CD4-positive, alpha-beta T cell treated with Interleukin-15 for 4 hours (primary cell): ENCODE measurements around the gene P2RY10.
A peak's percentile ranks its signal among the peaks of the same experiment; 100 is the strongest.
"Not testable (repeated sequence)": the region's sequence is repeated elsewhere in the genome, so short reads cannot be mapped to it uniquely, and the experiment has no call there.

Experiments
- DNase-seq: peaks from one replicate; pipeline ENCODE4 v3.0.0-alpha.2; 2020; ENCODE audit warnings: low spot score

Gene P2RY10, protein sequence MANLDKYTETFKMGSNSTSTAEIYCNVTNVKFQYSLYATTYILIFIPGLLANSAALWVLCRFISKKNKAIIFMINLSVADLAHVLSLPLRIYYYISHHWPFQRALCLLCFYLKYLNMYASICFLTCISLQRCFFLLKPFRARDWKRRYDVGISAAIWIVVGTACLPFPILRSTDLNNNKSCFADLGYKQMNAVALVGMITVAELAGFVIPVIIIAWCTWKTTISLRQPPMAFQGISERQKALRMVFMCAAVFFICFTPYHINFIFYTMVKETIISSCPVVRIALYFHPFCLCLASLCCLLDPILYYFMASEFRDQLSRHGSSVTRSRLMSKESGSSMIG

DNA sequence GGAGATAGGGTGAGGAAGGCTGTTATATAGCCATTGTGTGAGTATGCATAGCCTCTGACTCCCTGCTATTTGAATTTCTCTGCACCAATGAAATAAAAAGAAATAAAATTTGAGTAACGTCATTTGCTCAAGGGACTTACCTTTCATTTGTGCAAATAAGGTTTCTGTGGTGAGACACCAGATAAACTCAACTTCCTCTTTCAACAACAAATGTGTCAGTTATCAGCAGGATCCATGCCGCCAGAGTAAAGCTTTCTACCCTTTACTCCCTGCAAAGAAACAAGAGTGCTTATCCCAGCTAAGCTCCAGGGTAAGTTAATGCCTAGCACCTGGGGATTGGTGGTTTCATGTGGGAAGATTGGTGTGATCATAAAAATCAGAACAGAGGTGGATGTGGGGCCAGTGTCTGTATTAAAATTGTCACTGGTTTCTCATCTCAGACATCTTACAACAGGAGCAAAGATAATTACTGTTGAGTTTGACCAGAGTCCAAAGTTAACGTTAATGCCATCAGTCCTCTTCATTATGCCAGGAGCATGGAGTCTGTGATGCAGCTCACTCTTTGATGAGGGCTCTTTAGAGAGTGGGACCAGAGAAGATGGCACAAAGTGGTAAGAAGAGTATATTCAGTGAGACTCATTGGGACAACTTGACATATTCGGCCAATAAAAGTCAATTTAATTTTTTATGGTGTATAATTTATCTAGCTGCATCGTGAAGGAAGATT is at the start of gene P2RY10:
Gene P2RY10 (plus strand): TSS at position 206 of the 727 bp plus-strand sequence. CDS start 15,130 bp downstream, outside the sequence.
- peak; percentile 66 for DNase-seq

DNA sequence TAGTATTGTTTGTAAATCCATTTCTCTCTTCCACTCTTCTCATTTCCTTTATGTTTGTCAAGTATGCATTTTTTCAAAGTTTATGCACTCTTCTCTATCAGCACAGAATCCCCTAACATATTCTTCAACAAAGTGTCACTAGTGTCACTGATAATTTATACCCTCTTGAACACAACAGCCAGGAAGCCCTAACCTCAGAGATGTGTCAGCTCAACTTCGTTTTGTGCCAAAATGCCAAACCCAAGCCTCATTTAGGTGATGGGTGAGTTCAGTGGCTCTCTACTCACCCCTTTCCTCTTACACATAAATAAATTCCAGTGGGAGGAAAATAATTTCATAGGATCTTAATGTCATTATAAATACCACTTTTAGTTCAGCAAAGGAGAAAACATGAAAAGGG is 22.4 kb upstream of the P2RY10 start:
- no peak for DNase-seq

DNA sequence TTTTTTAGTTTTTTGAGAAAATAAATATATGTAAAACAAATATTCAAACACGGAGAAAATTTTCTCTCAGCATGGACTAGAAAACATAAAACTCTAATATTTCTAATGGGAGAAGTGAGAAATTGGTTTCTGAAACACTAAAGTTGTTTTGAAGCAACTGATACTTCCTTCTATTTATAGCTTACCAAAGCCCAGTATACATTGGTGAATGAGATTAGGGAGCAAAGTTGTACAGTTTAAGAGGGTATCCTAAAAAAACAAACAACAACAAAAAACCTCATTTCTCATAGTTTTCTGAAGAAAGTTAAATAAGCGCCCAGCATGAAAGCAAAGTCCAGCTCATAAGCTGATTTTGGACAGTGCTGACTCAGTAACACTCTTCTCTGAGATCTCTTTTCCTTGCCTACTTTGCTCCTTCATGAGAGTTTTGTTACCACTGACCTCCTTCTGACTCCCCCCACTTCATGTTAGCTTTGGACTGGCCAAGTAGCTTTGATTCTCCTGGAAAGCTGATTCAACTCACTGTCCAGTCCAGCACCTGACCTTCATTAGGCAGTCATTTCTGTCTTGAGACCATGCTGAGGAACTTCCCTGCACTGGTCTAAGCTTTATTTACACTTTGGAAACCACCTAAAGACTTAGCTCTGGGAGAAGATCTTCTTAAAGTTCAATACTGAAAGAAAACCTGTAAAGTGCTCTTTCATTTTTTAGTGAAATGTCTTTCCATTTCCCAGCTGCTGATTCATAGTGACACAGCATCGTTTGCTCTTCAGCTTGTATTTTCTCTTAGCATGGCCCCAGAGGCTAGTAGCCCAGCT is 21.8 kb upstream of the P2RY10 start:
- DNase-seq, result no peak

DNA sequence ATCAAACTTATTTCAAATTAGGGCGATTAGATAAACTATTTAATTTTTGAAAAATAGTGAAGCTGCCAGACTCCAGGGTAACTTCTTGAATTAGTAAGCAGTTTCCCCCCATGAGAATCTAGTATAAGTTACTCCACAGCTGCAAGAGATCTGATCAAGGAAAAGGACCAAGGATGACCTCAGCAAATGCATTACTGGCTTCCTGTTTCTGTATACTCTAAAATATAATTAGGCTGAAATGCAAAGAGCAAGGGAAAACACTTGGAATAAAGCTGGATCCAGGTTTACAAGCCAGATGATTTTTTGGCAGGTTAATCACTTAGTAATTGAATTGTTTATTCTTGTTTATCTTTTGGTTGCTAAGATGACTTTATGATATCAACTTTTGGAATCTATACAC is 13.4 kb upstream of the P2RY10 start:
- DNase-seq, result no peak

DNA sequence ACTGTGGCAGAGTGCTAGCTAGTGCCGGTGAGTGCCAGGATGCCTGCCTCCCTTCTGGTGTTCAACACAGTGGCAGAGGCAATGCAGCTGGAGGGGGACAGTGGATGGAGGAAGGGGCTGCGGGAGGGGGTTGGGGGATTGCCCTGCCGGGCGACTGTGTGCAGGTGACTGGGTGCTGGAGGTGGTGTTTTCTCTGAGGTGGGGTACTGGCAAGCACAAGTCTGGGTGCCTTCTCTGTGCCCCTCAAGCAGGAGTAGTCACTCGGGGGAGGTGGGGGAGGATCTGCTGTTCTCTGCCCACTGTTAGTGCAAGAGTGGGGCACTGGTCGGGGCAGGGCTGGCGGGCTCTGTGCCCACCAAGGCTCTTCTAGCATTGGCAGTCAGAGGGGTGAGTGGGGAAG is 10.3 kb upstream of the P2RY10 start:
- no peak for DNase-seq

DNA sequence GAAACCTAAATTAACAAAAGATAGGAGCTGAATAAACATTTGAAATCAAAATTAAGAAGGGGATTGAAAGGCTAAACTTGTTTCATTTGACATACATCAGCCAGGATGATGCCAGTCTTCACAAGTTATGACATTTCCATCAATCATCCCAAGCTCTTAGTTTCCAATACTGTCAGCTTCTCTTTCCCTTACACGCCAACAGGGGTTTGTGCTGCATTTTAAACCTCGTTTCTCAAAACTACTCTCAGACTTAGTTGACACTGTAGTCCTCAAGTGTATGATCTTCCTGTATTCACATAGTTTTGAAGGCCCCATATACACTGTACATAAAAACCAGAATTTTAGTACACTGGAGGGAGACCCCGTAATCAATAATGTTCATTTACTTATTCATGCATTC is 840 bp upstream of the P2RY10 start:
- no peak for DNase-seq

DNA sequence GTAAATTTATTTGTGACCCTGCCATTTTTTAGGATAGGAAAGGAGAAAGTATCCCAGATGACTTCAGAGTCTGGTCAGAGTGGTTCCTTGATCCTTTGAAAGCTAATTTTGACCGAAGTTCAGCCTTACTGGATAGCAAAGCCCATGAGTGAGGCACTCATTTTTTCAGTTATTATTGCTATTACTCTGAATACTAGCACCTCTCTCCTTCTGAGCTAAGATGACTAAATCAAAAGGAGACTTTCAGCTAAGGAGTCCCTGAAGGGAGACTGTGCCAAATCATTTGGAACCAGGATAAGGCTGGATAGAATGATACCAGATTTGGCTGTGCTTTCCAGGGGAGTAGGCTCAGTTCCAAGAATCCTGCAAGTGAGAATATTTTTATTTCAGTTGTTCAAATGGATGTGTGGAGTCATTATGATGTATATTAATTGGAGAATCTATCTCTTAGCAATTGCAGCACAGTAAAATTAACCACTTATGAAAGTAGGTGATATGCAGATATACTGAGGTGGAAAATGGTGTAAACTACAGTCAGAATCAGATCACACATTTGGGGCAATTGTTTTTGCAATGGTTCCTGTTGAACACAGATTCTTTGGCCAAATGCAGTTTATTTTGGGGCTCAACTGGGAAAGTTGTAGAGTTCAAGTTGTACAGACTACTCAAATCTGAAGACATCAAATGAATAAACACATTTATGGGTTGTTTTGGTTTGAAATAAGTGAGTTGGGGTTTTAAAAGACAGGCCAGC is 1.2 kb downstream of the P2RY10 start:
- no peak for DNase-seq

DNA sequence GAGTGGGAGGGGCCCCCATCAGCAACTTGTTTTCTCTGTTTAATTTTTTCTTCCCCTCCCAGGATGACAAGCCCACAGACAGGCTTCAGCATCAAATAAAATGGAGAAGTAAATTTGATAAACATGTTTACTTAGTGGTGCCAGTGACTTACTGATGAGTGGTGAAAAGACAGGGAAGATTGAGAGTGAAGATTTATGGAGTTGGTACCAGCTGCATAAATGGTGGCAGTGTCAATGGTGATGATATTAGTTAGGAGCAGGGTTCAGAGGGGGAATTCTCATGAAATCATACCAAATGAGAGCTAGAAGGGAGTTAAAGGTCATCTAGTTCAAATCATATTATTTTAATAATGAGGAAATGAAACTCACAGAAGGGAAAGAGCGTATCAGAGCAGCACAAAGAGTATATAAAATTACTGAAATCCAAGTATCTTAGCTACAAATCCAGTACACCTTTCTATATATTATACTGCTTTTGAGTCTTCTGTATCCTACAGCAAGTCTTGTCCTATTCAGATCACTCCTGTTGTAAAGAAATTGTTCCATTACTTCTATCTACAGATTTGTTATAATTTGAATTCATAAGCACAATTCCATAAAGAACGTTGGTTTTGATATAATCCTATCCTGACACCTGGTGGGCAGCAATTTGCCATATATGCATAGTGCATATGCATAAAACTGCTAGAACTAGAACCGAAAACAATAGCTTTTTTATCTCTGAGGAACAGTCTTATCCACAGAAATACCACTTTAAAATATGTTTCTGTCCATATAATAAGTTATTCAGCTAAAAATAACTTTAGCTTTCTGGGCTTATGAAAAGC is 5.0 kb downstream of the P2RY10 start:
- no peak for DNase-seq

DNA sequence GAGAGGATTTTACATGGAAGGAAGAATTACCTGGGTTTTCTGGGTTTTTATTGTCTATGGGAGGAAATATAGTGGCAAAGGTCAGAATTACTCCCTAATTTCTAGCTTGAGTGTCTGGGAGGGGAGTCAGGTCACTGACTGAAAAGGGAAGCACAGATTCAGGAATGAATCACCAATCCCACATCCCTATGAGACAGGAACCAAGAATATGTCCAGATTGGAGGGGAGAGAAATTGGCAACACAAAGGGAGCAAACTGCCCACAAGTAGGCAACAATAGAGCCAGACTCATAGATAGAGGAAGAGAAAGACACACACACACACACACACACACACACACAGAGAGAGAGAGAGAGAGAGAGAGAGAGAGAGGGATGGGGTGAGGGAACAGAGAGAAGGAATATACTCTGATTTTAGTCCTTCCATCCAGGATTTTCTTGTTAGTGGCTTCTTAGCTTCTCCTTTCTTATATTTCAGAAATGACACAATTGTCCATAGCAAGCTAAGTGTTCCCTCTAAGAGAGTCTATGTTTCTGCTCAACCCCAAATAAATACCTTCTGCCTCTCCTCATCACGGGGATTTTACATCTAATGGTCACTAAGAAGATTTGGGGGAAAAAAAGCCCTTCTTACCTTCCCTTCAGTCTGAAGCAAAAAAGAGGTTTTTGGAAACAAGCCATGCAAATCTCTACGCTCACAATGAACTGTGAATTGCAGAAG is 12.0 kb downstream of the P2RY10 start:
- DNase-seq, result no peak

DNA sequence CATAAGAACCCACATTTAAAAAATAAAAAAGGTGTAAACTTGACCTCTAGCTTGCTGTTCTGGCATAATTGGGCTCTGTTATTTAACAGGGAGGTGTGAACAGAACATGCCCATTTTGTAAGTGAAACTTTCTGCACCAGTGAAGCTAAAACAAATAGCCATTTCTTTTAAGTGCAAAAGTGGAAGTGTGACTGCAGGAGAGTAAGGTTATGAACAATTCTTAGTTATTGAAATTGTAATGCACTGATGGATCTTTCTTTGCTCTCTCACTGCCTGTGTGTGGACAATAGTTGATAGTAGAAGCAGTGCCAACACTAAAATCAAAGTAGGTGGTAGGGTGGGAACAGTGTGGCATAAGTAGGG is 12.6 kb downstream of the P2RY10 start:
- DNase-seq, result no peak

DNA sequence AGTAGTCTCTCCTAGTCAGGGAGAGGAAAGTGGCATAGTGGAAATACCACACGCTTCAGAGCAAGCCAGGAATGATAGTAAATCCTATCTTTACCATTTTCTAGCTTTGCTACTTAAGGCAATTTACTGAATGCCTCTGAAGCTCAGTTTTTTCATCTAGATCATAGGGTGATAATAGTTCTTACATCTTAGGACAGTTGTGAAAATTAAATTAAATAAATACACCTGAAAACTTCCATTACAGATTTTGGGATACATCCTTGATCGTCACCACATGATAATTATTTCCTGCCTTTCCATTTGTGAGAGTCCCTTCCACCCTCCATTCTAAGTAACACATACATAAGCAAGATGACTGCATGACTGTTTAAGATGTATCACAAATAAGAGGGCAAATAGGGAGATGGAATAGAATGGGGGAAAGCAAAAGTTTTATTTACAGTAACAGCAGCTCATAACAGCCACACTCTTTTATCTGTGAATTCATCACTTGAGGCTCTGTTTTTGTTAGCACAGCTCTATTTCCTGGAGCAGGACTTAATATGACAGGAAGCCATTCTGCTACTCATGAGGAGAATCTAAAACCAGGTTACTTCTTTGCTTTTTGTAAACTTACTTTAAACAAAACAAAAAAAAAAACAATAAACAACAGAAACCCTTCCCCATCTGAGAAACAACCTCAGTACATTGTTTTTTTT is 13.4 kb downstream of the P2RY10 start:
- DNase-seq, result peak; percentile 29

DNA sequence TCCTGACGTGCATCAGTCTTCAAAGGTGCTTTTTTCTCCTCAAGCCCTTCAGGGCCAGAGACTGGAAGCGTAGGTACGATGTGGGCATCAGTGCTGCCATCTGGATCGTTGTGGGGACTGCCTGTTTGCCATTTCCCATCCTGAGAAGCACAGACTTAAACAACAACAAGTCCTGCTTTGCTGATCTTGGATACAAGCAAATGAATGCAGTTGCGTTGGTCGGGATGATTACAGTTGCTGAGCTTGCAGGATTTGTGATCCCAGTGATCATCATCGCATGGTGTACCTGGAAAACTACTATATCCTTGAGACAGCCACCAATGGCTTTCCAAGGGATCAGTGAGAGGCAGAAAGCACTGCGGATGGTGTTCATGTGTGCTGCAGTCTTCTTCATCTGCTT is 15.7 kb downstream of the P2RY10 start:
- DNase-seq, result no peak

DNA sequence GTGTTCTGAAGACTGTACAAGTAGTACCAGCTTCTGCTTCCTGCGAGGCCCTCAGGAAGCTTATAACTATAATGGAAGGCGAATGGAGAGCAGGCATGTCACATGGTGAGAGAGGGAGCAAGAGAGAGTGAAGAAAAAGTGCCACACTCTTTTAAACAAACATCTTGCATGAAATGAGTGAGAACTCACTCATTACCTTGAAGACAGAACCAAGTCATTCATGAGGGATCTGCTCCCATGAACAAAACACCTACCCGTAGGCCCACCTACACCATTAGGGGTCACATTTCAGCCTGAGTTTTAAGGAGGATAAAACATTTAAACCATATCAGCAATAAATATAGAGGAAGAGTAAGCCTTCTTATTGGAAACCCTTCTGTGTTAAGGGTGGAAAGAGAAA is 19.4 kb downstream of the P2RY10 start:
- no peak for DNase-seq

DNA sequence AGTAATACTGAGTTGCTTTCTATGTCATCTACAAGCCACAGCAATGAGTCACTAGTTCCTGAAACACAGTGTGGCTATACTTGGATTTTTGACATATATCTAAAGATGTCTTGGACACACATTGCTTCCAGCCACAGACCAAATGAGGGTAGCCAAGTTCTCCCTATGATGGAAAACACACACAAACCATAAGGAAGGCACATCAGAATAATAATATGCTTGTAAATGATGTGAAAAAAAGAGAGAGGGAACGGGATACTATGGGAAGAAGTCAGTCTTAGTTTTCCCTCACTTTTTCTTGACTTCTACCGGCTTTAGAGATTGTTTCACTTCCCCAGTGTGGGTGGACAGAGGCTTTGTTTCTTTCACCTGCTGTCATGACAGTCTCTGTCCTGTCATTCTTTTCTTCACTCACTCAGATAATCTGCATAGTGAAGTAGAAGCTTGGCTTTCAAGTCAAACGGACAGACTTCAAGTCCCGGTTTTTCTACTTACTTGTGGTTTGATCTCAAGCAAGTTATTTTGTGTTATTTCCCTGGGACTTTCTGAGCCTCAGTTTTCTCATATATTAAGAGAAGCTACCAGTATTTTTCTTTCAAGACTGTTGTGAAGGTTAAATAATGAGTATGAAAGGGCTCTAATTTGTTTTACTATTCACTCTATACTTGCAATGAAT is 34.7 kb downstream of the P2RY10 start:
- DNase-seq, result no peak

DNA sequence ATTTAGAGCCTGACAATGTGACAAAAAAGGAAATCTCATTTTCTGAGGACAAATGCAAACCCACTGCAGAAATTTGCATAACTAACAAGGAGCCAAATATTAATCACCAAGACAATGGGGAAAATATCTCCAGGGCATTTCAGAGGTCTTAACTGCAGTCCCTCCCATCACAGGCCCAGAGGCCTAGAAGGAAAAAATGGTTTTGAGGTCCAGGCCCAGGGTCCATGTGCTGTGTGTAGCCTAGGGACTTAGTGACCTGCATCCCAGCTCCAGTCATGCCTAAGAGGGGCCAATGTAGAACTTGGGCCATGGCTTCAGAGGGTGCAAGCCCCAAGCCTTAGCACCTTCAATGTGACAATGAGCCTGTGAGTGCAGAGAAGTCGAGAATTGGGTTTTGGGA is 44.2 kb downstream of the P2RY10 start:
- DNase-seq, result no peak

DNA sequence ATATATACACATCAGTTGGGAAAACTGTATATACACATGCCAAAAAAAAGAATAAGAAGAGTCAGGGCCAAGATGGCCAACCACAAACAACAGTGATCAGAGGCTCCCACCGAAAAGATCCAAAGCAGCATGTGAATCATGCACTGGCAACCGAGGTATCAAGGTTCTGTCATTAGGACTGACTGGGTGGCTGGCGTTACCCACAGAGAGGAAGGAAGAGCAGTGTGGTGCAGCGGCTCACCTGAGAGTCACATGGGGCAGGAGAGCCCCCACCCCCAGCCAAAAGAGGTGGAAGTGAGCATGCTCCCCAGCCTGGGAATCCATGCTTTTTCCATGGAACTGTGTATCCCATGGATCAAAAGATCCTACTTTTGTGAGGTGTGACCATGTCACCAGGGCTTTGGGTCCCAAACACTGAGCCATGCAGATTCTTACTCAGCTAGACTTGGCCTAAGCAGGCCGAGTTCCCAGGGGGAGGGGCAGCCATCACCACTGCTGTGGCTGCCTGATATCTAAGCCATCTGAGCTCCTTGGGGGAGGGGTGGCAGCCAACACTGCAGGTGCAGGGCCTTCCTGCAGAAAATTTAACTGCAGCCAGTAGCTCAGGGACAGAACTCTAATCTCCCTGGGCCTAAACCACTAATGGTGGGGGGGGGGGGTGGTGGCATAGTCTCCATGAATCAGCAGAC is 52.8 kb downstream of the P2RY10 start:
- peak; percentile 30 for DNase-seq

DNA sequence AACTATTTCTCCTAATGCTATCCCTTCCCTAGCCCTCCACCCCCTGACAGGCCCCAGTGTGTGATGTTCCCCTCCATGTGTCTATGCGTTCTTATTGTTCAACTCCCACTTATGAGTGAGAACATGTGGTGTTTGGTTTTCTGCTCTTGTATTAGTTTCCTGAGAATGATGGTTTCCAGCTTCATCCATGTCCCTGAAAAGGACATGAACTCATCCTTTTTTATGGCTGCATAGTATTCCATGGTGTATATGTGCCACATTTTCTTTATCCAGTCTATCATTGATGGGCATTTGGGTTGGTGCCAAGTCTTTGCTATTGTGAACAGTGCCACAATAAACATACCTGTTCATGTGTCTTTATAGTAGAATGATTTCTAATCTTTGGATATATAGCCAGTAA is 62.3 kb downstream of the P2RY10 start:
- DNase-seq, result not testable (repeated sequence)
